ENCODE data around the gene OSBPL5.

Gene OSBPL5

DNA sequence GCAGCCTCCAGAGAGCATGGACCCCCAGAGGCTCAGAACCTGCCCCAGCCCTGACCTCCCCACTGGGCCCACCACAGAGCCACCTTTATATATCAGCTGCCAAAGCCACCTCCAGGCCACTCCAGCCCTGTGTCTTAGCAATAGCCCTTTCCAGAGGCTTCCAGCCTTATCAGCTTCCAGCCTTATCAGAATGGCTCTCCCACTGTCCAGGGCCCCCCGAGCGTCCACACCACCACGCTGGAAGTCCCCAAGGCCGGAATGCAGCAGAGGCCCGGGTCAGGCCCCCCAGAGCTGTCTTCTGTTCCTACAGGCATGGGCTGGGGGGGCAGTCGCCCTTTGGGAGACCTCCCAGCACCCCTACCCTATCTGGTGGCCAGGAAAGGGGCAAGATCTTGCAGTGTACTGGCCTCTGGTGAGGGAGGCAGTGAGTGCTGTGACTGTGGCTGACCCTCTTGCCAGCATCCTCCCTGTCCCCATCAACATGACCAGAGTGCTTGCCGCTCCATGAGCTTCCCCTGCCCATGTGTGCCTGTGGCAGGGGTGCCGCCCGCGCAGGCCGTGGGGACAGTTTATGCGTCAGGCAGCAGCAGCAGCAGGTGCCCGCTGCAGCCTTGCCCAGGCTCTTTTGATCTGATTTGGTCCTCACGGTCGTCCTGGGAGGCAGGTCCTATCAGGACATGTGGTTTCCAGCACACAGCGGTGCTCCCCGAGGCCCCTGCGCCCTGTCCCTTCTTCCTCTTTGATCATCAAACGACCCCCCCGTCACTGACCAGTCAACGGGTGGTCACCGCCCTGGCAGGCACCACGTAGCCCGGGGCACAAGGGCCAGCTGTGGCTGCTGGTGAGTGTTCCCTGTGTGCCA, 15.9 kb downstream of the OSBPL5 start:
- DNase-seq: no peak

DNA sequence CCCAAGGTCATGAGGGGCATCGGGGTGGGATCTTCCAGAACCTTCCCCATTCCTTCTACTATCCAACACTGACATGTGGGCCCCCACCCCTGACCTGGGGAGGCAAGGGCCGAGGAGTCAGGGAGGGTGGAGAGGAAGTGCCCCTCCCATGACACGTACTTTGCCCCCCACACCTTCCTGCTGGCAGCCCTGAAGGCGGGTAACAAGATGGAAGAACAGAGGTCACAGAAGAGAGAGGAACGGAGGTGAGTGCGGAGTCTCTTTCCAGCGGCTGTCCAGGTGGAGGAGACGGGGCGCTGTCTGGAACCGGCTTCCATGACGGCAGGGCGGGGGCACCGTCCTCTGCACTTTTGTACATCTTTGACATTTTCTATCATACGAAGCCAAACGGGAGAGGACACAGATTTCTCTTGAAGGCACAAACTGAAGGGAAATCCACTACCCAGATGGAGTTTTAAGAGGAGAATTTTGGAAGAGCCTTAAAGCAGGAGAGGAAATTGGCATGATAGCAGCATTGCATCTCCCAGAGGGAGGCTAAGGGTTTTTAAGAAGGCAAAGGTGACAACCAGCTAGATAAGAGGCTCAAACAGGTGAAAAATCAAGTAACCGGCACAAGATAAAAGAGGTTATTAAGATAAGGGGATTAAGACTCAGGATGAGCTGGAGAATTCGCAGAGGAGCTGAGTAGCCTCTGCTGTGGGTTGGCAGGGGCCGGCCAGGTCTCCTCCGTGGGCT, 16.7 kb downstream of the OSBPL5 start:
- no peak for DNase-seq

DNA sequence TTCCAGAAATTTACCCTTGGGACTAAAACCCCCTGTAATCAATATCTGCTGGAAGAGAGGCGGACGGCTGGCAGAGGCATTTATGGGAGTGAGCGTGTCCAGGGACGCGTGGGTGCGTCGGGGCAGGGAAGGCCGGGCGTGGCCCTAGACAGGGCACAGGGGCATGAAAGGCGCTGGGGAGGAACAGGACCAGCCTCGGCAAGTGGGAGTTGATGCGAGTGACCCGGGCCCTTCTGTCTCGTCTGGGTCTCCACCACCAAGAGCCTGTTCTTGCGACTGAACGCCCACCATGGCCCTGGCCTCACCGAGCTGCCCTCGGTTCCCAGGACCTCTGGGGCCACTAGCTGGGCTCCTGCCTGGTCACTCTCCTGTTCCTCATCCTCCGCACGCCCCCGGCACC, 17.5 kb downstream of the OSBPL5 start:
- no peak for DNase-seq

DNA sequence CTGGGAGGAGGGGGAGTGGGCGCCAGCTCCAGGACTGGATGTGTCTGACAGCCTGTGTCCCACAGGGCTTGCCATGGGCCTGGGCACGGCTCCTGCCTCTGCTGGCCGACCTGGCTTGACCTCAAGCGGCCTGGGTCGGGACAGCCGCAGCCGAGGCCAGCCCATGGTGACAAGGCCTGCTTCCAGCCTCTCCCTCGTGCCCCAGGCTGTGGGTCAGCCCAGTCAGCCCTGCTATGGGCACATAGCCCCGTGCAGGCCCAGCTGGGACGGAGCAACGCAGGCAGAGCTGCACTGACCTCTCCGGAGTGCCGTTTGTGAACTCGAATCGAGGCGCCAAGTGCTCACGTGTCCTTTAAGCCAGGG, 17.9 kb downstream of the OSBPL5 start:
- no peak for DNase-seq

DNA sequence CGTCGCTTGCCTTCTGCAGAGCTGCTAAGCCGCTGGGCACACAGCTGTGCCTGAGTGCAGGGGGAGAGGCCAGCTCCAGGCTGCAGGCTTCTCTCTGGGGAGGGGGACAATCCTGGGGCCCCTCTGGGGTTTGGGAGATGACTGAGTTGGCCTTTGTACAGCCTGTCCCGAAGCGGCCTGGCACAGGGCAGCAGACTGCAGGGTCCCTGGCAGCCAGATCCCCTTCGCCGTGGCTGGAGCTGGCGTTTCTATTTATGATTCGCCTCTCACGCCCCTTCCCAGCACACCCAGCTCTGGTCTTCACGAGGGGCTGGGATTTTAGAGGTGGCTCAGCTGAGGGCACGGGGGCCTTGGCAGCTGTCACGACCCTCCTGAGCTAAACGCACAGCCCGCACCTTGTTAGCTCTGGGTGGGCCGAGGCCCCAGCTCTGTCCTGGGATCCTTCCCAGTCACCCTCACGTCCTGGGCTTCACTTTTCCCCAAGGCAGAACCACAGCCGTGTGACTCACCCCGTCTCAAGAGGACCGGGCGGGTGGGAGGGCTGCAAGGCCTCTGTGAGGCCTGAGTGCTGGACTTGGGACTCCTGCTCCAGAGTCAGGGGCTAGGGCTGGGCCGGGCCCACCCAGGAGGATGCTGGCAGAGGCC, 18.4 kb downstream of the OSBPL5 start:
- DNase-seq: no peak

DNA sequence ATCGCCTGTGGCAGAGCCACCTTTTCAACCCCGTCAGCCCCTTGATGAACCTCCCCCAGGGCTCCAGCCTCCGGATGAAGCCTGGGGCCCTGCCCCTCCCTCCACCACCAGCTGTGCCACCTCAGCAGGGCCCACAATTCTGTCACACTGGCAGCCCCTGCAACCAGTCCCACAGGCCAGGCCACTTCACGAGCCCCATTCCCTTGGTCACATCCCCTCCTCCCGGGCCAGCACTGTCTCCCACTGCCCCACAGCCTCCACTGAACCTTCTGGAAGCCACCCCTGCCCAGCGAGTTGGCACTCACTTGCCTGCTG, 19.9 kb downstream of the OSBPL5 start:
- DNase-seq: no peak

DNA sequence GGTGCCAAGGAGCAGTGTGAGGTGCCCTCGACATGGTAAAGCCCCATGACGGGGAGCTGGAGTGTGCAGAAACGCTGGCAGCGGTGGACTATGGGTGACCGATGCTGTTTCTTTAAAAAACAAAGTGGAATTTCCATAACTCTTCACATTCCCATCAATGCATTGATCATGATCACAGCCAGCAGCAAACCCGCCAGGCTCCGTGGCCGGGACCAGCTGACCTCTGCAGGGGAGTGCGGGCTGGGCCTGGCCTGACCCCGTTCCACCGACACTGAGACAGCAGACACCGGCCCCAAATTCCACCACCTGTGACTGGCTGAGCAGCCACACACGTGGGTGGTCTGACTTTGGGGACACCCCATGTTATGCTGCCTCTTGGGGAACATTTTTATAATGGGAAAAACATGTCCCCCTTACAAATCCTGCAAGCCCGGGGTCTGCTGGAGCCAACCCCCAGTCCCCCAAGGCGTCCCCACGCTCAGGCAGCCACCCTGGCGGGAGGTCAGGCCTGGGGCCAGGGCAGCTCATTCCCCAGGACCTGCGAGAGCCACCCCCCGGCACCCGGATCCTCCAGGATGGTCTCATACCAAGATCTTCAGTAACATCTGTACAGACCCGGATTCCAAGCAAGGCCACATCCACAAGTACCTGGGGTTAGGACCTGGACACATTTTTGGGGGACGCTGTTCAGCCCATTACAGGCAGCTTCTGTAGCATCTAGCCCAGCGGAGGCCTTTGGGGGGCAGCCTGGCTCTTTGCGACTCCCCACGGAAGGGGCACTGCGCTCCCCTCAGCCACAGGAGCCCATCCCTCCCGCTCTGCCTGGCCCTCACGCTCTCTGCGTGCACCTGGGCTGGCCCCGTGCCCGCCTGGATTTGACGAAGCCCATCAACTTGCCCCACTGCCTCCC, 20.6 kb downstream of the OSBPL5 start:
- no peak for DNase-seq

DNA sequence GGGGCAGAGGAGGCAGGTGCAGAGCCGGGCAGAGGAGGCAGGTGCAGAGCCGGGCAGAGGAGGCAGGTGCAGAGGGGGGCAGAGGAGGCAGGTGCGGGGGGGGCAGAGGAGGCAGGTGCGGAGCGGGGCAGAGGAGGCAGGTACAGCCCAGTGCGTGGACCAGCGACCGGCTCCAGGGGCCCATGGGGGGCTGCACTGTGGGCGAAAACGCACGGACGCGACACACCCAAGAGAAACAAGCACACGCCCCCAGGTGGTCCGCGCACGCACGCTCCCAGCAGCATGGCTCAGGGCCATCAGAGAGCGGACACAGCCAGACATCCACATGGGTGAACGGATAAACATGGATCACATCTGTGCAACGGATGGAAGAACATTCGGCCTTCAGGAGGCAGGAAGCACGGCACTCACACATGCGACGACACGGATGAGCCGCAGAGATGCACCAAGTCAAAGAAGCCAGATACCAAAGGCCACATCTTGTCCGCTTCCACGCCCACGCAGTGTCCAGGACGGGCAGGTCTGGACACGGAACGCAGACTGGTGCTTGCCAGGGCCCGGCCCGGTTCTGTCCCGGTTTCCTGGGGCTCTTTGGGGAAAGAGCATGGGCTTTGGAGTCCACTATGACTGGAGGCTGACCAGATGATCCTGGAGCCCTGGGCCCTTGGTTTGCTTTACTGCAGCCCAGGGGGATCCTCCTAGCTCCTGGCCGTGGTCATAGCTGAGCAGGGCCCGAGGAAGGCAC, 21.8 kb downstream of the OSBPL5 start:
- DNase-seq: no peak

DNA sequence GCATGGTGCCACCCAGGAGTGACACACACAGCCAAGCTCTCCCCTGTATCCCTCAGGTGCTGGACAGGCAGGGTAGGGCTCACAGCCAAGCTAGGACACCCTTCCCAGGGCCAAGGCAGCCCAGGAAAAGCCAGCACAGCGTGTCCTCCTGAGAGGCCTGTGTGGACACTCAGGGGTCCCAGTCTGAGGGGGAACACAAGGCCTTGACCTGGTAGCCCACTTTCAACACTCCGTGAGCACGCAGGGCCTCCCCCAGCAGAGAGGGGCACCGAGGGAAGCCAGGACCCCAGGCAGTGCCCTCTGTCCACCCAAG, 24.9 kb downstream of the OSBPL5 start:
- no peak for DNase-seq

DNA sequence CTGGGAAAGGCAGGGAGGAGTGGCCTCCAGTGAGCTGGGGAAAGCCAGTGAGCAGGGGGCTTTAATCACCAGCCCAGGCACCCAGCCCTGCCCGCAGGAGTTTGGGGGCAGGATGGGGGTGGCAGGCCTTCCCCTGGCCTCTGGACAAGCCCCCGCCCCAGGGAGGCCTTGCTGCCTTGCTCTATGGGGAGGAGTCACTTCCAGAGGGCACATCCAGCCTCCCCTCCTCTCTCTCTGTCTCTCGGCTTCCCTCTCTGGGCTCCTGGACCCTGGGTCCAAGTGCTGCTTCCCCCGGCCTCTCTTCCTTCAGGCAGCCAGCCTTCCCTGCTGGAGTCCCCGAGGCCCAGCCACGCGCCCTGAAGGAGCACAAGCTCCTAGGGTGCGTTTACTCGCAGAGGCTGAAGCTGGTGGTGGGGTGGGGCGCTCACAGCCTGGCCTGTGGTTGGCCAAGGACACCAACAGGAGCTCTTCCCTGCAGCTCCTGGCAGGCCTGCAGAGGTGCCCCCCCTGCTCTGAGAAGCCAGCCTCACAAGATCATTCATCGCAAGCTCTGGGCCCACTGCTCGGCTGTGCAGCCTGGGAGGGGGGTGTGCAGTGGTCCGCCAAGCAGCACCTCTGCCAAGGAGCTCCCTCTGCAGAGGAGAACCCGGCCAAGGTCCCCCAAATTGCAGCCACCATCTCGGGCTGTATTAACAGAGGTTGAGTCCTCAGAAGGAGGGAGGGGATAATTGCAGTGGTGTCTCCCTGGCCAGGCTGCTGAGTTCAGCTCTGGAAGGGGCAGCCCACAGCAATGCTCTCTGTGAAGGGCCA, 25.4 kb downstream of the OSBPL5 start:
- DNase-seq: no peak

DNA sequence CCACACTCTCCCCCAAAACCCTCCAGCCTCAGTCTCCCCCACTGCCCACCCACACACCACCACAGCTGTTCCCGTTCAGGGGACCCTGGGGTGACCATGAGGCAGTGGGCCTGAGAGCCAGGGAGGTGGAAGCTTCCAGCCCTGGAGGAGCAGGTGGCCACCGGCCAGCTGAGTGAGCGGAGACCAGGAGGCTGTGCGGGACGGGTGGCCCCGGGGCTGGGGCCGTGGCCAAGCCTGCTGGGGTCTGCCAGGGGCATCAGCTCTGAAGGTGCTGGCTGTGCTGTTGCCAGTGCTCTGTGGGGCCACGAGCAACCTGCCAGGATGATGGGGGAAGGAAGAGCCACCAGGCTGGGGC, 26.0 kb downstream of the OSBPL5 start:
- DNase-seq: no peak

DNA sequence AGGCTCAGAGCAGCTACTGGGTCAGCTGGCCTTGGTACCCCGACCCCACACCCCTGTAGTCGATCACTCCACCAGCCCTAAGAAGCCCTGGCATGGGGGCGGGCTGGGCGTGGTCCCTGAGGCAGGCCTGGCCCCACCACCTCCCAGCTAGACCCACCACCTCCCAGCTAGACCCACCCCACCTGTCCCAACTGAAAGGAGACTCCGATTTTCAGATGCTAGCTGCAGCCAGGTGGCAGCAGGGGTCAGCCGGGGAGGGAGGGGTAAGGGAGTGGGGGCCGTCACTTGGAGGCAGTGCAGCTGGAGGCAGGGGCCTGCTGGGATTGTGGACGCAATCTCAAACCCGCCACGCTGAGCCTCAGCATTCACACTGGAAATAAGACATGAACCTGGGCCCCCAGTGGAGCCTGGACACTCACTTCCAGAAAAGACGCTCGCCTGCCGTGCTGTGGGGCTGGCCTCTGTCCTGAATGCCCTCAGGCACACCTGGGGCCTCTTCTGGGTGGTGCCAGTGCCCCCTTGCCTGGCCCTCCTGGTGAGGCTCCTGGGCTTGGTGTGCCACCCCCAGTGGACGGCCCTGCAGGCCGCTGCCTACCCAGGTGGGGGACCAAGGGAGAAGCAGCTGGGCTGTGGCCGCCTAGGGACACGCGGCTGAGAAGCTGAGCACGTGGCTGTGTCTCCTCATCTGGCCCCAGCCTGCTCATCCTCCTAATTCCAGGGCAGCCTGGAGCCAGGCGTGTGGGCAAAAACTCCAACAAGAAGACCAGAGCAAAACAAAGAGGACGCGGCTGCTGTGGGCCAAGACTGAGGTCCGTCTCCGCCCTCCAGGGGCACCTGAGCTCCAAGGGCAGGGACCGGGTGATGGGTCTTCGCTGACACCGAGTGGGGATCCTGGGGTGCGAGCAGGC, 26.7 kb downstream of the OSBPL5 start:
- DNase-seq: no peak

DNA sequence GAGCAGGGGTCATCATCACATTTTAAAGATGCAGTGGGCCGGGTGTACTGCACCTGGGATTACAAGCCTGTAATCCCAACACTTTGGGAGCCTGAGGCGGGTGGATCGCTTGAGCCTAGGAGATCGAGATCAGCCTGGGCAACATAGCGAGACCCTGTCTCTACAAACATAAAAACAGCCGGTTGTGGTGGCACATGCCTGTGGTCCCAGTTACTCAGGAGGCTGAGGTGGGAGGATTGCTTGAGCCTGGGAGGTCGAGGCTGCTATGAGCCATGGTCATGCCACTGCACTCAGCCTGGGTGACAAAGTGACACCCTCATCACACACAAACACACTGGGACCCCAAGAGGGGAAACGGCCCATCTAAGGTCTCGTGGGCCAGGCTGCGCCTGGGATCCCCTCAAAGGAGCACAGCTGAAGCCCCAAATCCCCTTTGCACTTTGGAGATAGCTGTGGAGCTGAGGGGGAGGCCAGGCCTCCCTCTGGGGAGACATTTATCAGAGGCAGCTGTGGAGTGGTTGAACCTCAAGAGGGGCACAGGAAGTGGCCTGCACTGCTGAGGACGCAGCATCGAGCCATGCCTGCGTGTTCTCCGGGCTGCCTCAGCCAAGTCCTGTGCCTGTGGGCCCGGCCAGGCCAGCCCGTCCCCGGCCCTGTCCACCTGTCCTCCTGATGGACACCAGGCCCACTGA, 27.5 kb downstream of the OSBPL5 start:
- no peak for DNase-seq

DNA sequence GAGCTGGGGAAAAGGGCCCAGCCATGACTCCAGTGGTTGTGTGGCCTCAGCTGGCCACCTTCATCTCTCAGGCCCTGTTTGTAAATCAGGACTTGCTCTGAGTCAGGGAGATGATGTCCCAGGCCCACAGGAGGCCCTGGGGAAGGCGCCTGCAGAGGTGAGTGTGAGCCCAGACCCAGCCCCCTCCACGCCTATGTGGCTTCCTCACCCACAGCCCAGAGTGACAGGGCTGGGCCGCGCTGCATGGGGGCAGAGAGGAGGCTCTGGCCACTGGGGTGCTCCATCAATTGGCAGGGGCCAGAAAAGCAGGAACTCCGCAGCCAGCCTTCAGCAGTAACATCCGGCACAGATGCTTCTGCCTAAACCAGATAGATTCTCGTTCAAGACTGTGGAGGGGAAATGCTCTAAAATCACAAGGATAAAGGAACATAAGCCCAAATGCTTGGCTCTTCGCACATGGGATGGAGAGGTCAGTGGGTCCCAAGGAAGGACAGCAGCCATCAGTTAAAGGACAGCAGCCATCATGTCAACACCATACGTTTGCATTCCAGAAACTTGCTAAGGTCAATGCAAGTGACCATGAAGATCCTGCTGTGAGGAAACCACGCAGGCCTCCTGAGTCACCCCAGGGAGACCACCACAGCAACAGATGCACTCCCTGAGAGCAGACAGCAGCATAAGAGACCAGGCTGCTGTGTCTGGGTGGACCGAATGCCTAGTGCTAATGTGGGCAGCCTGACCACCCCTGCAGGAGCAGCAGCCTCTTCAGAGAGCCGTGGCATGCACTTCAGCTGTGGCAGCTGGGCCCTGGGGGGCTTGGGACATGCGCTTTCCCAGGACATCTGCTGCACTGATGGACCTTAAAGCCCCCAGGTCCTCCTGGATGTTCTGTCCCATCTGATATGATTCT, 28.3 kb downstream of the OSBPL5 start:
- peak; percentile 8 to 60 (median 46) for DNase-seq

DNA sequence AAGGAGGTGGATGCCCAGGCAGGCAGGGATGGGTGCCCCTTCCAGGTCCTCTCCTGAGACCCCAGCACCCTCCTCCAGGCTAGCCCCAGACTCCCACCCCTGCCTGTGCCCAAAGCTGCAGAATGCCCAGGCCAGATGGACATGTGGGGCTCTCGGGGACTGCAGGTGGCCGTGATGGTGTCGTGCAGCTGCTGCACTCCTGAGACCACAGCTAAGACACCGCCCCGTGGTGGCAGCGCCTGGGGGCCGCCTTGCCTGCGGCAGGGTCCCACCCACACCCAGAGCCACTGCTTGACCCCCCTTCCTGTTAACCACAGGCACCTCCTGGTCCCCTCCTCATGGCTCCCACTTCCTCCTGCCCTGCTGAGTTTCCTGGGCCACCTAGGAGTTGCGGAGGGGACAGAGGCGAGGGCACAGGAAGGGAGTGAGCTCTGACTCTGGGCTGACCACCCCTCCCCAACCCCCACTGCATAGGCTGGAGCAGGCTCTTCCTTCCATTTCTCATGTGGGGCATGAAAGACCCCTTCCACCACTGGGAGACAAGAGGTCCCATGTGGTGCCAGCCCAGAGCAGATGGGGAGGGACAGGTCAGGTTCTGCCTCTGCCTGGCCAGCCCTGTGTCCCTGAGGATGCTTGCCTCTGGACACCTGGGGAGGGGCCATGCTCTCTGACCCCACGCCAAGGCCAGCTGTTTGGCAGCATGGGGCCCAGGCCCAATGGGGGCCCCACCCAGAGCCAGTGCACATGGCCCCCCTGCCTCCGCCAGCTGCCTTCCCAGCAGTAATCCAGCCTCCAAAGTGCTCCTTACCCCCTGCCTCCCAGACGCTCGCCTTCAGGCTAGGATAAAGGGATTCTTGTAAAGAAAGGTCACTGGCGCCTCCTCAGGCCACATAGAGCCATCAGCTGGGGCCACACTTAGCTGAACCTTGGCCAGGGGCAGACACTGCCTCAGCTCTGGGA, 29.3 kb downstream of the OSBPL5 start:
- peak in 1 of 4 experiments; percentile 12 for DNase-seq

DNA sequence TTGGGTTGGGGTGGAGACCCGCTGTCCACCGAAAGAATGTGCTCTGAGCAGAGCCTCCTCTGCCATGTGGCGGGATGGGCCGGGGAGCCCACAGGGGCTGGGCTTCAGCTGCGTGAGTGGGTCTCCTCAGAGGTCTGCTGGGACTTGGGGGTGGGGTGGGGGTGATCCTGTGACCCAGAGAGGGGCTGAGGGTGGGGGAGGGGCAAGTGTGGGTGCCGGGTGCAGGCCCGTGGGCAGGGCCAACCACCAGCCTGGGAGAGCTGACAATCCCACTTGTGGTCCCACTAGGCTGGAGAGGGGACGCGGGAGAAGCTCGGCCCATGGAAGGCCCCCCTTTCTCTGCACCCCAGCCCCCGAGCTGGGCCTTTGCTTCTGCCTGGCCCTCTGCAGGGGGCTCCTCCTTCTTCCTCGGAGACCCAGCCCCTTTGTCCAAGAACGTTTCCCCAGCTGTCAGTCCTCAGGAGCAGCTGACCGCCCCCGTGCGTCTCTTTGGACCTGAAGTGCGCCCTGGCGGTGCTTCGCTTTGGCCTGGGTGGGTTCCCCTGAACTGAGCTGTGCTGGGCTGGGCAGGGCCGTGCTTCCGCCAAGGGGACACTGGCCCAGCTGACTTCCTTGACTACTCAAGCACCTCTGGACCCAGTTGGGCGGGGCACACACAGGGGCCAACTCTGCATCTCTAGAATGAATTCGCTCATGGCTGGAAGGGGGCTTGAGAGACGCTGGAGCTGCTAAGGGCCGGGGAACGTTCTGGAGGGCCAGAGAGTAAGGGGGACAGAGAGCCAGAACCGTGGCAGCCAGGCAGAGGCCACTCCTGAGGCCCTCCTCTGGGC, 30.2 kb downstream of the OSBPL5 start:
- no peak for DNase-seq
